ENCODE results near the gene RNFT2. TPM values are rescaled to one million over a fixed set of nuclear protein-coding genes. Genes with fewer than 3 reads are reported as not detected.
"Not testable (repeated sequence)": the region's sequence is repeated elsewhere in the genome, so short reads cannot be mapped to it uniquely, and the experiment has no call there.

Gene RNFT2
- total RNA-seq, 1 donor: 2.3 TPM

GRCh38 chr12:116731801-116732200, 6.3 kb upstream of the RNFT2 start:
- no peak for TF ChIP-seq CTCF (IDR thresholded peaks at IDR 0.05; ENCODE audit: insufficient read depth, low read length)
- no peak for DNase-seq (ENCODE audit: low read depth)
- H3K4me3 ChIP-seq (ENCODE audit: low read depth, low read length): no peak overlapping the region

GRCh38 chr12:116734156-116734768, 3.9 kb upstream of the RNFT2 start:
- no peak for TF ChIP-seq CTCF (IDR thresholded peaks at IDR 0.05; ENCODE audit: insufficient read depth, low read length)
- no peak for DNase-seq (ENCODE audit: low read depth)
- H3K4me3 ChIP-seq (ENCODE audit: low read depth, low read length): no peak overlapping the region

GRCh38 chr12:116735084-116735483, 3.0 kb upstream of the RNFT2 start:
- H3K4me3 ChIP-seq (ENCODE audit: low read depth, low read length): no peak overlapping the region
- no peak for DNase-seq (ENCODE audit: low read depth)
- no peak for TF ChIP-seq CTCF (IDR thresholded peaks at IDR 0.05; ENCODE audit: insufficient read depth, low read length)

GRCh38 chr12:116735951-116736599, 2.0 kb upstream of the RNFT2 start:
- no peak for DNase-seq (ENCODE audit: low read depth)
- no peak for TF ChIP-seq CTCF (IDR thresholded peaks at IDR 0.05; ENCODE audit: insufficient read depth, low read length)

GRCh38 chr12:116736962-116737773, 947 bp upstream of the RNFT2 start:
- H3K4me3 ChIP-seq (ENCODE audit: low read depth, low read length): peak overlapping the region; percentile 95
- DNase-seq (ENCODE audit: low read depth): no peak
- no peak for TF ChIP-seq CTCF (IDR thresholded peaks at IDR 0.05; ENCODE audit: insufficient read depth, low read length)

More at GRCh38 chr12:116735951-116736599, 2.0 kb upstream of the RNFT2 start:
- peak overlapping the region; percentile 95 for H3K4me3 ChIP-seq (ENCODE audit: low read depth, low read length)

GRCh38 chr12:116739381-116739887, 1.3 kb downstream of the RNFT2 start:
- DNase-seq (ENCODE audit: low read depth): no peak
- H3K4me3 ChIP-seq (ENCODE audit: low read depth, low read length): no peak overlapping the region
- no peak for TF ChIP-seq CTCF (IDR thresholded peaks at IDR 0.05; ENCODE audit: insufficient read depth, low read length)

DNA sequence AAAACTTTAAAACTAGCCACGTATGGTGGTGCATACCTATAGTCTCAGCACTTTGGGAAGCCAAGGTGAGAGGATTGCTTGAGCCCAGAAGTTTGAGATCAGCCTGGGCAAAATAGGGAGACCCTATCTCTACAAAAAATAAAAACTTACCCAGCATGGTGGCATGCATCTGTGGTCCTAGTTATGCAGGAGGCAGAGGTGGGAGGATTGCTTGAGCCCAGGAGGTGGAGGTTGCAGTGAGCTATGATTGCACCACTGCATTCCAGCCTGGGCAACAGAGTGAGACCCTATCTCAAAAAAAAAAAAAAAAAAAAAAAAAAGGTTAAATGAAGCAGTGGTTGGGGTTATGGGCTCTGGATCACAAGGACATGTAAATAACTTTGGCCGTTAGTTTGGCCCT, 4.7 kb downstream of the RNFT2 start:
- not testable (repeated sequence) for DNase-seq (ENCODE audit: low read depth); H3K4me3 ChIP-seq (ENCODE audit: low read depth, low read length)
